SU-DHL-6 (cell line): ENCODE measurements around the gene ZMIZ1.

Experiments
- EZH2phosphoT487 ChIP-seq: fragments of 200-600 bp; sonication (generic), shearing (Covaris generic); conservative IDR thresholded peaks from 2 replicates; pipeline ENCODE4 v1.6.1; 2018; ENCODE audit warnings: mild to moderate bottlenecking, antibody characterized with exemption, low read length, moderate library complexity, mixed read lengths
- TF ChIP-seq, protein P1 (sequence below): fragments of 200-600 bp; sonication (generic); IDR thresholded peaks from one replicate; pipeline ENCODE4 v1.5.1; 2017; ENCODE audit warnings: antibody characterized with exemption, mild to moderate bottlenecking, low read length, moderate library complexity; ENCODE audit not compliant: insufficient read depth, poor library complexity, severe bottlenecking

GRCh38 chr10:79042639-79043411 lies 25.9 kb upstream of the ZMIZ1 start:
- TF ChIP-seq, protein P1, sequence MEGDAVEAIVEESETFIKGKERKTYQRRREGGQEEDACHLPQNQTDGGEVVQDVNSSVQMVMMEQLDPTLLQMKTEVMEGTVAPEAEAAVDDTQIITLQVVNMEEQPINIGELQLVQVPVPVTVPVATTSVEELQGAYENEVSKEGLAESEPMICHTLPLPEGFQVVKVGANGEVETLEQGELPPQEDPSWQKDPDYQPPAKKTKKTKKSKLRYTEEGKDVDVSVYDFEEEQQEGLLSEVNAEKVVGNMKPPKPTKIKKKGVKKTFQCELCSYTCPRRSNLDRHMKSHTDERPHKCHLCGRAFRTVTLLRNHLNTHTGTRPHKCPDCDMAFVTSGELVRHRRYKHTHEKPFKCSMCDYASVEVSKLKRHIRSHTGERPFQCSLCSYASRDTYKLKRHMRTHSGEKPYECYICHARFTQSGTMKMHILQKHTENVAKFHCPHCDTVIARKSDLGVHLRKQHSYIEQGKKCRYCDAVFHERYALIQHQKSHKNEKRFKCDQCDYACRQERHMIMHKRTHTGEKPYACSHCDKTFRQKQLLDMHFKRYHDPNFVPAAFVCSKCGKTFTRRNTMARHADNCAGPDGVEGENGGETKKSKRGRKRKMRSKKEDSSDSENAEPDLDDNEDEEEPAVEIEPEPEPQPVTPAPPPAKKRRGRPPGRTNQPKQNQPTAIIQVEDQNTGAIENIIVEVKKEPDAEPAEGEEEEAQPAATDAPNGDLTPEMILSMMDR: no peak
- no peak for TF ChIP-seq EZH2phosphoT487
